Upper lobe of left lung (tissue), 6 donors: ENCODE data around the gene MMP28. TPM values are rescaled to one million over a fixed set of nuclear protein-coding genes. Genes with fewer than 3 reads are reported as not detected.

Source experiments
- ATAC-seq, 2 donors: fragments of 200-7000 bp; cut with Tn5 transposase; one replicate each; pipeline ENCODE4 v1.9.1; 2022; ENCODE audit warnings: mild to moderate bottlenecking in 2 of 2, moderate library complexity in 2 of 2; ENCODE audit not compliant: low FRiP score in 2 of 2
- DNase-seq, 2 donors: peaks; one replicate each; pipeline ENCODE4 v3.0.0-alpha.2; 2019 to 2020
- H3K27ac ChIP-seq, 4 donors: fragments of 200-600 bp; sonication (generic); one replicate each; pipeline ENCODE4 v1.5.1; 2016 to 2019
- H3K27me3 ChIP-seq, 4 donors: fragments of 200-600 bp; sonication (generic); one replicate each; pipeline ENCODE4 v1.5.1; 2017 to 2019
- H3K36me3 ChIP-seq, 4 donors: fragments of 200-600 bp; sonication (generic); one replicate each; pipeline ENCODE4 v1.5.1; 2016 to 2019
- H3K4me1 ChIP-seq, 4 donors: fragments of 200-600 bp; sonication (generic); one replicate each; pipeline ENCODE4 v1.5.1; 2018 to 2019
- H3K4me3 ChIP-seq, 4 donors: fragments of 200-600 bp; sonication (generic); one replicate each; pipeline ENCODE4 v1.5.1; 2017 to 2019; ENCODE audit warnings: mild to moderate bottlenecking in 2 of 4, moderate library complexity in 1 of 4
- H3K9me3 ChIP-seq, 4 donors: fragments of 200-600 bp; sonication (generic); one replicate each; pipeline ENCODE4 v1.5.1; 2018 to 2019
- CTCF ChIP-seq, 6 experiments: fragments of 450-650 bp in 4 of 6; fragments of 200-600 bp in 2 of 6; sonication (generic) in 2 of 6; IDR thresholded peaks; one replicate each; pipeline ENCODE4 v1.5.1; 2016 to 2019; ENCODE audit warnings: antibody characterized with exemption in 6 of 6
- EP300 ChIP-seq, 4 donors: sonication (generic); formaldehyde crosslinking; IDR thresholded peaks; one replicate each; pipeline ENCODE4 v1.5.1; 2017; ENCODE audit warnings: antibody characterized with exemption in 4 of 4, control low read depth in 2 of 4
- POLR2A ChIP-seq, 4 donors: fragments of 450-650 bp; IDR thresholded peaks; one replicate each; pipeline ENCODE4 v1.5.1; 2016 to 2017; ENCODE audit warnings: antibody characterized with exemption in 4 of 4, mild to moderate bottlenecking in 2 of 4
- POLR2AphosphoS5 ChIP-seq, 2 donors: sonication (generic); formaldehyde crosslinking; IDR thresholded peaks; one replicate each; pipeline ENCODE4 v1.5.1; 2017; ENCODE audit warnings: antibody characterized with exemption in 2 of 2
- WGBS, 2 donors: methylation state at CpG; one replicate each; pipeline ENCODE4 v1.1.5; 2017 to 2018; 5-methylcytosine and 5-hydroxymethylcytosine counted together
- total RNA-seq, 6 donors: library from RNA; depleted of rRNA in 4 of 6; stranded (reverse); fragments of >200 nt in 4 of 6; gene quantifications; one replicate each; pipeline versions ENCODE4 v1.1.0 to v1.2.1, GENCODE V29; 2016 to 2021
- donor health status: DM: no; HTN: no; CAD: no; lungs with moderate emphysema.
- donor health status: DM: no; HTN: yes; CAD: no; lungs with severe emphysema.

The MMP28 gene
- total RNA-seq, 6 donors from 2014 or later: 51.1 to 134 (median 98.5) TPM

- ATAC-seq: no peak
- DNase-seq: no peak
- Histone ChIP-seq H3K27ac (no peak overlapping the region), H3K36me3 (no peaks in the 10 kb centered on the region), H3K27me3 (peaks cover 0 to 19% (median 6%) of the 10 kb centered on the region in 4 donors), H3K4me3 (no peak overlapping the region), H3K9me3 (no peaks in the 10 kb centered on the region), H3K4me1 (peaks cover 4 to 22% (median 14%) of the 10 kb centered on the region in 4 donors)
- TF ChIP-seq POLR2A (IDR thresholded peaks at IDR 0.05) (no peak), CTCF (IDR thresholded peaks at IDR 0.05) (no peak), EP300 (IDR thresholded peaks at IDR 0.05) (no peak), POLR2AphosphoS5 (IDR thresholded peaks at IDR 0.05) (no peak)
- 78 to 79% methylated on average over 9 to 10 of the region's 10 CpGs for WGBS, 2 donors
Observed at GRCh38 chr17:35750526-35751395, 44.7 kb downstream of the MMP28 start.

- H3K27ac ChIP-seq: no peak overlapping the region
- no peaks in the 10 kb centered on the region for H3K9me3 ChIP-seq
- WGBS, 2 donors: 6 to 17% methylated on average over 10 to 29 of the region's 35 CpGs
- DNase-seq (peak in 1 of 2 donors; percentile 85), ATAC-seq (no peak)
- TF ChIP-seq POLR2AphosphoS5 (IDR thresholded peaks at IDR 0.05) (no peak), CTCF (IDR thresholded peaks at IDR 0.05) (no peak), EP300 (IDR thresholded peaks at IDR 0.05) (no peak), POLR2A (IDR thresholded peaks at IDR 0.05) (no peak)
- no peaks in the 10 kb centered on the region for H3K36me3 ChIP-seq
- H3K4me1 ChIP-seq: peaks cover 4 to 22% (median 14%) of the 10 kb centered on the region in 4 donors
- peaks cover 0 to 19% (median 6%) of the 10 kb centered on the region in 4 donors for H3K27me3 ChIP-seq
- H3K4me3 ChIP-seq: peak overlapping the region in 2 of 4 donors; percentile 10 to 13
Observed at GRCh38 chr17:35749560-35750412, 45.7 kb downstream of the MMP28 start.

GRCh38 chr17:35748979-35749378 is 46.5 kb downstream of the MMP28 start:
- 76 to 86% methylated on average over 6 of the region's 6 CpGs for WGBS, 2 donors
- Histone ChIP-seq H3K27ac (no peak overlapping the region), H3K27me3 (peaks cover 0 to 19% (median 6%) of the 10 kb centered on the region in 4 donors), H3K9me3 (no peaks in the 10 kb centered on the region), H3K4me1 (peaks cover 4 to 22% (median 14%) of the 10 kb centered on the region in 4 donors), H3K36me3 (no peaks in the 10 kb centered on the region), H3K4me3 (no peak overlapping the region)
- no peak for ATAC-seq
- TF ChIP-seq POLR2AphosphoS5 (IDR thresholded peaks at IDR 0.05): no peak
- TF ChIP-seq CTCF (IDR thresholded peaks at IDR 0.05): no peak
- TF ChIP-seq EP300 (IDR thresholded peaks at IDR 0.05): no peak
- TF ChIP-seq POLR2A (IDR thresholded peaks at IDR 0.05): no peak
- DNase-seq: no peak

- H3K9me3 ChIP-seq: no peaks in the 10 kb centered on the region
- WGBS, 2 donors: 17 to 22% methylated on average over 1 to 4 of the region's 4 CpGs
- ATAC-seq: peak in 1 of 2 donors; percentile 34
Observed at GRCh38 chr17:35748341-35748841, 47.0 kb downstream of the MMP28 start.

More at GRCh38 chr17:35748341-35748841, 47.0 kb downstream of the MMP28 start:
- H3K27ac ChIP-seq: no peak overlapping the region
- H3K36me3 ChIP-seq: no peaks in the 10 kb centered on the region
- no peak overlapping the region for H3K4me3 ChIP-seq
- H3K4me1 ChIP-seq: peaks cover 4 to 22% (median 14%) of the 10 kb centered on the region in 4 donors
- peak in 1 of 2 donors; percentile 61 for DNase-seq
- TF ChIP-seq POLR2A (IDR thresholded peaks at IDR 0.05) (no peak), EP300 (IDR thresholded peaks at IDR 0.05) (no peak), CTCF (IDR thresholded peaks at IDR 0.05) (no peak), POLR2AphosphoS5 (IDR thresholded peaks at IDR 0.05) (no peak)
- peaks cover 0 to 19% (median 6%) of the 10 kb centered on the region in 4 donors for H3K27me3 ChIP-seq
